GM12873 (cell line): ENCODE results near the gene TTC39C.

ENCODE experiments used
- CTCF ChIP-seq: IDR thresholded peaks from 2 replicates; pipeline ENCODE4 v1.5.1; 2012; ENCODE audit warnings: low read depth, mild to moderate bottlenecking, moderate library complexity, low read length, control low read depth; ENCODE audit not compliant: insufficient read depth; ENCODE audit errors: missing control alignments

The TTC39C gene

DNA sequence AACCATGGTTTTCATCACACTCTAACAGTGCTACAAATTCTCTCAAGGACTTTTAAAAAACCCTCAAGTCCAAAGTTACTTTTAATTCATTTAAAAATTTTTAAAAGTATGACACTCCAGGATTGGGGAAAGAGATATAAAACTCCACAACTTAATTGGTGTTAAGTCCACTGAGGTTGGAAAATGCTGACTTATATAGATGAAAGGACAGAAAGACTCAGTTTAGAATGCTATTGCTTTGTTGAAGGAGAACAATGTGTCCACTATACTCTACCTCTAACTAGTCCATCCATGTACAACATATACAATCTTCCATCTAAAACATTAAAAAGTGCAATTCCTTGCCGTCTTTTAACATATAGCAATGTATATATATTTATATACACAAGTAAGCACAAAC lies 165.5 kb downstream of the TTC39C start:
- no peak for TF ChIP-seq CTCF

- no peak for TF ChIP-seq CTCF
Observed at GRCh38 chr18:24181806-24182205, 167.3 kb downstream of the TTC39C start.
